ENCODE data around the gene CDH8.

The CDH8 gene

GRCh38 chr16:62022688-62023087 is 13.6 kb downstream of the CDH8 start:
- DNase-seq, result no peak

DNA sequence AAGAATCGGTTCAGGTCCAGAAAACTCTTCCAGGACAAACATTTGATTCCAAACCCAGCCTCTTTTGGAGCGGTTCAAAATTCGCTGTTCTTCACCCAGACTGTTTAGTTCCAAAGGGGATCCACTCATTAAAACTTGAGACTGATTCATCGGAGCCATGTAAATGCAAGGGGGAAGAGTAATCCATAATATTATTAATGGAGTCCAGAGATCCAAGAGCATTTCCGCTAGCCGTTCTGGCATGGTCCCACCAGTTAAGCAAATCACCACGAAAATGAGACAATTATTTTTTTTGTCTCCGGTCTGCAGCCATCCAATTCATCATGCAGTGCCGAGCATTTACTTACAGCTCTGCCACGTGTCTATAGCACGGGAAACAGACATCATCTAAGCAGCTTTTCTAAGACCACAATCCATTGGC is 15.1 kb downstream of the CDH8 start:
- DNase-seq, result no peak

DNA sequence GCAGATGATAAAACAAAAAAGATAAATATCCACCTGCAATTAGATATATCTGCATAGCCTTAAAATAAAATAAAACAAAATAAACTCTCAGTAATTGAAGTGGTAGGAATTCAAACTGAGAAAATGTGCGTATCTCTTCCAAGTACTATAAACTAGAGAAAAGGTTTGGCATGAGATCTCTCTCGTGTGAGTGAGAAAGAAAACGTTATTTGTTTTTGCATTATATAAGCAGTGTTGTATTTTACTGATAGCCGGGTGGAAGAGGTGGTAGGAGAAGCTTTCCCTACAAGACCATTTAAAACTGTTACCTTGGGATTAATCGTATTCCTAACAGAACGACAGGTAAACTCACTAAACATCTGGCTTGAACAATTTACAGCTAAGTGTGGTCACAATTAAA is 15.6 kb downstream of the CDH8 start:
- DNase-seq, result no peak

GRCh38 chr16:62019851-62020250 is 16.4 kb downstream of the CDH8 start:
- DNase-seq, result no peak

GRCh38 chr16:62018301-62019060 is 17.8 kb downstream of the CDH8 start:
- no peak for DNase-seq

- no peak for DNase-seq
These were observed 21.8 kb downstream of the CDH8 start for GRCh38 chr16:62014319-62014923.

- DNase-seq, result no peak
These were observed 26.1 kb downstream of the CDH8 start for GRCh38 chr16:62010186-62010585.

DNA sequence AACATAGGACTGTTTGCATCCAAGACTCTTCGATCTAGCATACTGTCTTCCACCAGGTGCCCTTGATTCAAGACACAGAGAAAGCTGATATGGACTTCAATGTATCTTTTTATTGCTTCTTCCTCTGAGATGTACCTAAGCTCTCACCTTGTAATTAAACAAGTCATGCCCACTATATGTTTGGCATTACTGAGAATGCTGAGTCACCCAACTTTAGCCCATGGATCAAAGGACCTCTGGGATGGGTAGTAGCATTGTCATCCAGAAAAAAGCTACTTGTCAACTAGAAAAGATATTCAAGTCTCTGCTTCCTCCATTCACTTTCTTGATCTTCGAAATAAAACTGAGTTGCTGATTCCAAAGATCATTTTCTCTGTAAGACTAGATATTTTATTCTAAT is 37.8 kb downstream of the CDH8 start:
- no peak for DNase-seq

DNA sequence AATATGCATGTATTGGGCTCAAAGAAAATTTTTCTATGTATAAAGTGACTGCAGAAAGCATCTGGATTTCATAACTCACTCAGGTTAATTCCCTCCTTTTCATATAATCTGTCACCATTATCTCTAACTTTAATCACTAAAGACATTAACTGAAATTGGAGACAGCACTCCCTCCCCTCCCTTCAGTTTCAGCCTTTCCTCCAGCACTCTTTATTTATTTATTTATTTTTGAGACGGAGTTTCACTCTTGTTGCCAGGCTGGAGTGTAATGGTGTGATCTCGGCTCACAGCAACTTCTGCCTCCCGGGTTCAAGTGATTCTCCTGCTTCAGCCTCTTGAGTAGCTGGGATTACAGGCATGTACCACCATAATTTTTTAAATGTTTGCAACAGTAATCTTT is 43.1 kb downstream of the CDH8 start:
- DNase-seq, result no peak

- no peak for DNase-seq
These were observed 48.7 kb downstream of the CDH8 start for GRCh38 chr16:61987474-61988012.

DNA sequence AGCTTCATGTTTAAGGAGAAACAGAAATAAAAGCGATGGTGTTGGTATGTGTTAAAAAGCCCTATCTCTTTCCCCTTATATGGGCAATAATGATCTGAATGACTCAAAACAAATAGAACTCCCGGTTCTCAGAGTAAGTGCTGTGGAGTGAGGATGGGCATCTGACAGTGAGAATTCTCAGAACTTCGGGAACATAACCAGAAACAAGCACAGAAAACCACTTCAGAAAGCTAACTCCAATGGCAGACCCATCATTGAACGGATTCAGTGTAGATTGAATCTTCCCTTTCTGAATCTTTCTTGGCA is 67.2 kb downstream of the CDH8 start:
- no peak for DNase-seq

- DNase-seq, result no peak
These were observed 67.8 kb downstream of the CDH8 start for GRCh38 chr16:61968242-61969076.

DNA sequence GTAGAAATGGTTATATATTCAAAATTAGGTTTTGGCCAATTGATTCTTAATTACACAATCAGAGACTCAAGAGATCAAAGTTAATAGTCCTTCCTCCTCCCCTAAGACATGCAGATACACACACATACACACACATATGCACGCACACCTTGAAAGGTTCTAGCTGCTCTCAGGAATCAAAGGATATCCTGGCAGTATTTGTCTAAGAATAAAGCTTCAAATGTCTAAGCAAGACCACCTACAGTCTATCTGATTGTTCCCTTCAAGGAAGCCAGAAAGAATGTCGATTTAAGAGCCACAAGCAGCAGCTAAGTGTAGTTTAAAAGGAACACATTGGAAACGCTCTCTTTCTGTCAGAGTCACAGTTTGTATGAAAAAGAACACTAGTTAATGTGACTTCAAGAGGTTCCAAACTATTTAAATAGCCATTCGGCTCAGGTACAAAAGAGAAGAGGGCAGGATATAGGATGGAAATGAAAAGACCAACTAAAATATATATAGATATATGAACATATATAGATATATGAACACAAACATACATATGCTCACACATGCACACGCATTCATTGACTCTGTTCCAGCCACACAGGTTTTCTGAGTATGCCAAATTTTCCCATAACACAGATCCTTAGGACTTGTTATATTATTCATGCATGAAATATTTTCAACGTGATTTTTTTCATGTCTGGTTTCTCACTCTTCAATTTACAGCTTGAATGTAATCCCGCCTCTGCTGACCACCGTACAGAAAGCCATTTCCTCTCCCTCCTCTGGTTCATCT is 79.0 kb downstream of the CDH8 start:
- DNase-seq, result no peak

- no peak for DNase-seq
These were observed 83.4 kb downstream of the CDH8 start for GRCh38 chr16:61952841-61953240.

GRCh38 chr16:61948414-61948813 is 87.8 kb downstream of the CDH8 start:
- DNase-seq, result no peak

GRCh38 chr16:61946019-61946418 is 90.2 kb downstream of the CDH8 start:
- DNase-seq, result no peak

DNA sequence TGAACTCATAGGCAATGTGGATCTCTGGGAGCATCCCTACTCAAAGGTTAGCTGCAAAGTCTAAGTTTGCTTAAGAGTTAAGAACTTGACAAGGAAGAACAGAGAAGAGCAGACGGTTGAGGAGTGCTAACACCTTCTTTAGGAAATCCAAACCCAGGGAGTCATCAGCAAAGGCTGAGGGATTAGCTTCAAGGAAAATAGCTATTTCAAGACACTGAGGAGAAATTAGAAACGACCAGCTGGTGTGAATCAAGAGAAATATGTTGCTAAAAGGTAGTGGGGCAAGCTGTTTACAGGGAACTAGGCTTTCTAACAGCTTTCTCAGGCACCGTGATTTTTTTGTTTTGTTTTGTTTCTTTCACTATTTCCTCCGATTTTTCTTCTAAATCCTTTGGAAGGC is 90.7 kb downstream of the CDH8 start:
- no peak for DNase-seq

DNA sequence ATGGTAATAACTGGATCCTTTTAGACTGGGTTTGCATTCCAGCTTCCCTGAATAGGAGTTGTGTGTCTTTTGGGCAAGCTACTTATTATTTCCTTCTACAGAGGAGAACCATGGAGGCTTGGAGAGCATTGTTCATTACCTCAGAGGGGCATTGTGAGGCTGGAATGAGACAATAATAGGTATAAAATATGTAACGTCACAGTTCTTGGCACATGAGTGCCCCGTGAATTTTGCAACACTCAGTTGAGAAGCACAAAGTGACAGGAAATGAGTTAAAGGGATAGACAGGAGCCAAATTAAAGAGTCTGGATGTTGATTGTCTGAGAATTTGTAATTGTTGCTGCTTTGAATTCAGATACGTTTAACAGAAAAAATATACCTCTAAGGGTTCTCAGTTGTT is 92.2 kb downstream of the CDH8 start:
- DNase-seq, result no peak

- DNase-seq, result no peak
These were observed 95.6 kb downstream of the CDH8 start for GRCh38 chr16:61940611-61941010.

DNA sequence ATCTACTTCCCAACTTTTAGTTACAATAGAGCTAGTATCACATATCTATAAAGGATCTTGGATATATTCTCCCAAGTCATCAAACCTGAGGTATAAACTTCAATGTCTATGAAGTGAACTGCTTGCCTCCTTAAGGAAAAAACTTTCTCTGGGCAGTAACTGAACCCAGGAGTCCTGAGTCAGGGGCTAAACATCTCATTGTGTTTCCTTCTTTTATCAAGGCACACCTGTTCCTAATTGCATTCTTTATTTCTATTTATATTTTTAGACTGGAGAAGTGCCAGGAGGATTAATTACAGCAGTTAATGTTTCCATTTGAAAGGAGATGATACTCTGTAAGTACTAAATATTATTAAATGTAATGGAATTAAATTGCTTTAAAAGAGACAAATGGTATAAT is 98.6 kb downstream of the CDH8 start:
- no peak for DNase-seq

GRCh38 chr16:61936522-61936921 is 99.7 kb downstream of the CDH8 start:
- no peak for DNase-seq

GRCh38 chr16:61934601-61935000 is 101.6 kb downstream of the CDH8 start:
- DNase-seq, result no peak

GRCh38 chr16:61929776-61930175 is 106.5 kb downstream of the CDH8 start:
- no peak for DNase-seq
